ENCODE results near the gene USP32. TPM values are rescaled to one million over a fixed set of nuclear protein-coding genes. Genes with fewer than 3 reads are reported as not detected.

USP32 gene
- total and polyA plus RNA-seq, 2 of the 8 experiments (the other 6 are each of a cell fraction or from before 2014, with no cell fraction given): 29.6 to 112 TPM

GRCh38 chr17:60169921-60170817, 221.8 kb downstream of the USP32 start (continued):
- TF ChIP-seq TAF1 (IDR thresholded peaks at IDR 0.05; ENCODE audit: low read depth, low read length): no peak
- no peak for TF ChIP-seq SIX5 (IDR thresholded peaks at IDR 0.05; ENCODE audit: low read depth, low read length)
- TF ChIP-seq ATF3 (IDR thresholded peaks at IDR 0.05; ENCODE audit: insufficient read depth, low read depth, low read length): no peak
